MM.1S (cell line): ENCODE measurements around the gene RPS6KC1.

Experiments
- DNase-seq: peaks from one replicate; pipeline ENCODE4 v3.0.0-alpha.2; 2015
- H2AFZ ChIP-seq: fragments of 300-600 bp; sonication (generic); 2 replicates; pipeline ENCODE4 v1.6.0; 2016; ENCODE audit warnings: antibody characterized with exemption, low read length
- H3F3A ChIP-seq: fragments of 300-600 bp; sonication (generic); 2 replicates; pipeline ENCODE4 v1.6.1; 2016; ENCODE audit warnings: mild to moderate bottlenecking, antibody characterized with exemption, low read length, moderate library complexity, mixed read lengths; ENCODE audit not compliant: insufficient read depth
- H3K27ac ChIP-seq: fragments of 300-600 bp; sonication (generic); 2 replicates; pipeline ENCODE4 v1.5.1; 2016; ENCODE audit warnings: mild to moderate bottlenecking, low read length
- H3K27me3 ChIP-seq: fragments of 300-600 bp; sonication (generic); replicated peaks from 2 replicates; pipeline ENCODE4 v1.6.0; 2016; ENCODE audit warnings: low read length; ENCODE audit not compliant: insufficient read depth
- H3K36me3 ChIP-seq: fragments of 300-600 bp; sonication (generic); replicated peaks from 2 replicates; pipeline ENCODE4 v1.6.1; 2016; ENCODE audit warnings: mild to moderate bottlenecking, low read length, mixed read lengths; ENCODE audit not compliant: insufficient read depth
- H3K4me1 ChIP-seq: fragments of 300-600 bp; sonication (generic); 2 replicates; pipeline ENCODE4 v1.6.1; 2016; ENCODE audit warnings: low read length, mixed read lengths
- H3K4me2 ChIP-seq: fragments of 300-600 bp; sonication (generic); 2 replicates; pipeline ENCODE4 v1.6.0; 2016; ENCODE audit warnings: low read depth, low read length
- H3K4me3 ChIP-seq: fragments of 300-600 bp; sonication (generic); 2 replicates; pipeline ENCODE4 v1.5.1; 2016; ENCODE audit warnings: low read length, mixed read lengths
- H3K79me2 ChIP-seq: fragments of 300-600 bp; sonication (generic); 2 replicates; pipeline ENCODE4 v1.6.1; 2016; ENCODE audit warnings: mixed run types, low read length, mixed read lengths
- H3K9ac ChIP-seq: fragments of 300-600 bp; sonication (generic); 2 replicates; pipeline ENCODE4 v1.6.1; 2016; ENCODE audit warnings: low read length, mixed read lengths
- H3K9me2 ChIP-seq: fragments of 300-600 bp; sonication (generic); replicated peaks from 2 replicates; pipeline ENCODE4 v1.6.1; 2016; ENCODE audit warnings: mild to moderate bottlenecking, low read length, mixed read lengths; ENCODE audit not compliant: insufficient read depth
- H3K9me3 ChIP-seq: fragments of 300-600 bp; sonication (generic); replicated peaks from 2 replicates; pipeline ENCODE4 v1.6.1; 2016; ENCODE audit warnings: mild to moderate bottlenecking, low read length, mixed read lengths; ENCODE audit not compliant: insufficient read depth
- H4K20me1 ChIP-seq: fragments of 300-600 bp; sonication (generic); 2 replicates; pipeline ENCODE4 v1.6.1; 2016; ENCODE audit warnings: mild to moderate bottlenecking, low read length, moderate library complexity, mixed read lengths; ENCODE audit not compliant: insufficient read depth
- EZH2 ChIP-seq: fragments of 300-600 bp; sonication (generic); optimal IDR thresholded peaks from 2 replicates; pipeline ENCODE3; 2017; ENCODE audit warnings: low read depth, mild to moderate bottlenecking, antibody characterized with exemption, low read length, mixed read lengths
- EZH2phosphoT487 ChIP-seq: fragments of 300-600 bp; sonication (generic); IDR thresholded peaks from 2 replicates; pipeline ENCODE4 v1.6.1; 2018; ENCODE audit warnings: antibody characterized with exemption, low read length
- TF ChIP-seq, protein P1 (sequence below): fragments of 300-600 bp; sonication (generic); IDR thresholded peaks from 2 replicates; pipeline ENCODE4 v1.5.1; 2016; ENCODE audit warnings: antibody characterized with exemption, low read length, mixed read lengths

RPS6KC1 gene

DNA sequence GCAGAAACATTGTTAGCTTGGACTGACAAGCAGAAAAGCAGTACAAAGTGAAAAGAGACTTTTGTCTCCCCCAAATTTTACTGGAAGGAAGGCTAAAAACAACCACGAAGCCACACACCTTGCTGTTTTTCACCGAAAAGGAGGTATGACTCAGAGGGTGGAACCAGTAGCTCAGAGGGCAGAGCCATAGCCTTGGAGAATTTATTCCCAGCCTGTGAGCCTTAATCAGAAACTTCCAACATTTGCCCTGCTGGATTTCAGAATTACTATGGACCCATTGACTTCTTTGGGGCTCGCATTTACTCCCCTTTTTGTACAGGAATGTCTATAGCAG lies 32.0 kb downstream of the RPS6KC1 start:
- Histone ChIP-seq H3K4me2 (peak overlapping the region; percentile 79), H3K9me3 (no peaks in the 10 kb centered on the region), H4K20me1 (no peaks in the 10 kb centered on the region), H3F3A (peaks cover 26% of the 10 kb centered on the region), H3K9me2 (no peaks in the 10 kb centered on the region), H3K36me3 (no peaks in the 10 kb centered on the region), H3K4me1 (peaks cover 35% of the 10 kb centered on the region), H3K4me3 (peak overlapping the region; percentile 41), H3K79me2 (no peaks in the 10 kb centered on the region), H3K27me3 (no peaks in the 10 kb centered on the region), H3K27ac (peak overlapping the region; percentile 82), H2AFZ (peak overlapping the region; percentile 37), H3K9ac (peak overlapping the region; percentile 51)
- TF ChIP-seq, protein P1, sequence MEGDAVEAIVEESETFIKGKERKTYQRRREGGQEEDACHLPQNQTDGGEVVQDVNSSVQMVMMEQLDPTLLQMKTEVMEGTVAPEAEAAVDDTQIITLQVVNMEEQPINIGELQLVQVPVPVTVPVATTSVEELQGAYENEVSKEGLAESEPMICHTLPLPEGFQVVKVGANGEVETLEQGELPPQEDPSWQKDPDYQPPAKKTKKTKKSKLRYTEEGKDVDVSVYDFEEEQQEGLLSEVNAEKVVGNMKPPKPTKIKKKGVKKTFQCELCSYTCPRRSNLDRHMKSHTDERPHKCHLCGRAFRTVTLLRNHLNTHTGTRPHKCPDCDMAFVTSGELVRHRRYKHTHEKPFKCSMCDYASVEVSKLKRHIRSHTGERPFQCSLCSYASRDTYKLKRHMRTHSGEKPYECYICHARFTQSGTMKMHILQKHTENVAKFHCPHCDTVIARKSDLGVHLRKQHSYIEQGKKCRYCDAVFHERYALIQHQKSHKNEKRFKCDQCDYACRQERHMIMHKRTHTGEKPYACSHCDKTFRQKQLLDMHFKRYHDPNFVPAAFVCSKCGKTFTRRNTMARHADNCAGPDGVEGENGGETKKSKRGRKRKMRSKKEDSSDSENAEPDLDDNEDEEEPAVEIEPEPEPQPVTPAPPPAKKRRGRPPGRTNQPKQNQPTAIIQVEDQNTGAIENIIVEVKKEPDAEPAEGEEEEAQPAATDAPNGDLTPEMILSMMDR = no peak
- TF ChIP-seq EZH2 = no peak
- TF ChIP-seq EZH2phosphoT487 = no peak
- DNase-seq = peak; percentile 17

- Histone ChIP-seq H2AFZ (no peak overlapping the region), H3K9me3 (no peaks in the 10 kb centered on the region), H3K27ac (no peak overlapping the region), H3K9me2 (no peaks in the 10 kb centered on the region), H3K4me2 (no peak overlapping the region), H3K27me3 (no peaks in the 10 kb centered on the region), H3F3A (peaks cover 12% of the 10 kb centered on the region), H3K4me3 (no peak overlapping the region), H3K9ac (no peak overlapping the region), H4K20me1 (no peaks in the 10 kb centered on the region), H3K4me1 (peaks cover 14% of the 10 kb centered on the region), H3K36me3 (no peaks in the 10 kb centered on the region), H3K79me2 (no peaks in the 10 kb centered on the region)
- no peak for DNase-seq
- TF ChIP-seq EZH2 (no peak), EZH2phosphoT487 (no peak)
- TF ChIP-seq, protein P1 = no peak
These were observed 36.9 kb downstream of the RPS6KC1 start for GRCh38 chr1:213087911-213088310.

- no peak overlapping the region for H3K4me2 ChIP-seq
- no peak overlapping the region for H2AFZ ChIP-seq
- no peaks in the 10 kb centered on the region for H4K20me1 ChIP-seq
- no peaks in the 10 kb centered on the region for H3K4me1 ChIP-seq
- no peaks in the 10 kb centered on the region for H3K36me3 ChIP-seq
- DNase-seq = no peak
- no peaks in the 10 kb centered on the region for H3K9me2 ChIP-seq
- H3K27ac ChIP-seq = no peak overlapping the region
- no peaks in the 10 kb centered on the region for H3K9me3 ChIP-seq
- no peaks in the 10 kb centered on the region for H3F3A ChIP-seq
- H3K79me2 ChIP-seq = no peaks in the 10 kb centered on the region
- TF ChIP-seq, protein P1 = no peak
- TF ChIP-seq EZH2phosphoT487 (no peak), EZH2 (no peak)
- no peak overlapping the region for H3K4me3 ChIP-seq
- no peak overlapping the region for H3K9ac ChIP-seq
- H3K27me3 ChIP-seq = no peaks in the 10 kb centered on the region
These were observed 39.1 kb downstream of the RPS6KC1 start for GRCh38 chr1:213089924-213090677.
